HG03108 (cell line): ENCODE measurements around the gene TVP23A.
"Not testable (repeated sequence)": the region's sequence is repeated elsewhere in the genome, so short reads cannot be mapped to it uniquely, and the experiment has no call there.

Experiments used
- ATAC-seq: cut with Tn5 transposase; IDR thresholded peaks from one replicate; pipeline ENCODE4 v1.9.1; 2021; ENCODE audit warnings: moderate library complexity; ENCODE audit not compliant: unreplicated experiment

TVP23A gene

GRCh38 chr16:10806698-10807097, 11.9 kb downstream of the TVP23A start:
- no peak for ATAC-seq

- ATAC-seq, result no peak
Observed at GRCh38 chr16:10805334-10805733, 13.3 kb downstream of the TVP23A start.

DNA sequence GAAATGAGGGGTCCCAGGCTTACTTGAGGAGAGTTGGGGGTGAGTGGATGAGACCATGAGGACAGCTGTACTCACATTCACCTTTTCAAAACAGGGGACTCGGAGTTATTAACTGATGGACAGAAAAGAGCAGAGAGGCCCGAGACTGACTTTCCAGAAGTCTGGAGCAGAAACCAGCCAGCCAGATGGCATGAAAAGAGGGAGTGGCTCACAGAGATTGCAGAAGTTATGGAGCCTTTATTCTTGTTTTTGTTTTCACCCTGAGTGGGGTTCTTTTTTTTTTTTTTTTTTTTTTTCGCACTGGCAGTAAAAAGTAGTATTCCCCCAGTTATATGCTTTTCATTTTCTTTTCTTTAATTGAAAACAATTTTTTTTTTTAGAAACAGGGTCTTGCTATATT, 18.9 kb downstream of the TVP23A start:
- ATAC-seq, result no peak

GRCh38 chr16:10791048-10791447, 27.5 kb downstream of the TVP23A start:
- ATAC-seq, result no peak

DNA sequence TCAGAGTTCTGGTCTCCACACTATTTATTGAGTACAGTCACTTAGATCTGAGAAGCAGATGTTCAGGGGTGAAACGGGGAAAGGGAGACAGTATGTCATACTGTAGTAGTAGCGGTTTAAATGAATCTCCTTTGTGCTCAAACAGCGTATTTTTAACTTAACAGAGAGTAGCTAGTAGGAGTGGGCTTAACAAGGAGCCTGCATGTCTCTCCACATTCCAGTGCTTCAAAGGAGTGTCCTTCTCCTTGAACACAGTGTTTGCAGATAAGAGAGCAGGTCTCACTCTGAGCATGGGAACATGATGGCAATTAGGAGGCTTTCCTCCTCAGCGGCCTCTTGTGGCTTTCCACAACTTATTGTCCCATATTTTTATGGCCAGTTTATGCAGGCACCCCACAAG, 30.0 kb downstream of the TVP23A start:
- ATAC-seq, result not testable (repeated sequence)

DNA sequence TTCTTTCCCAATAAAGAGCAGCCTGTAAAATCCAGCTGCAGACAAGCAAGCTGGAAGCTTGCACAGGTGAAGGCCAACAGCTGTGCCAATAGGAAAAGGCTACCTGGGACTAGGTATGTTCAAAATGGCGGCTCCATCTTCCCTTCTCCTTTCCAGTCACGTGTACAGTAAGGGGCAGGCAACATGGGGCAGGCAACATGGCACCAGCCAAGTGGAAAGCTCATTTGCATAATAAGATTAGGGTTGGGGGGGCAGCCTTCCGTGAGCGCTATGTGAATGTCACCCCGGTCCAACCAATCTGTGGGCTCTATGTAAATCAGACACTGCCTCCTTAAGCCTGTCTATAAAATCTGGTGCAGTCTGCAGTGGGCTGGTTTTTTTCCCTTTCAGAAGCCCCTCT, 31.3 kb downstream of the TVP23A start:
- no peak for ATAC-seq

DNA sequence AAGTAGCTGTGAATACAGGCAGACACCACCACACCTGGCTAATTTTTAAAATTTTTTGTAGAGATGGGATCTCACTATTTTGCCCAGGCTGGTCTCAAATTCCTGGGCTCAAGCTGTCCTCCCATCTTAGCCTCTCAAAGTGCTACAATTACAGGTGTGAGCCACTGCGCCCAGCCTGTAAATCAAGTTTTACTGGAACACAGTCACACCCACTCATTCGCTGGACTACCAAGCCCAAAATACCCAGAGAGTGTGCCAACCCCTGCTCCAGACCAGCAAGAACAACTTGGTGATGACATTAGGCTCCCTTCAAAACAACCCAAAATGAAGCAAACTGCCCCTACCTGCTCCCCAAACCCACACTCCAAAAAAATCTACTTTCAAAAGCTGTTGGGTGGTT, 36.0 kb downstream of the TVP23A start:
- no peak for ATAC-seq

DNA sequence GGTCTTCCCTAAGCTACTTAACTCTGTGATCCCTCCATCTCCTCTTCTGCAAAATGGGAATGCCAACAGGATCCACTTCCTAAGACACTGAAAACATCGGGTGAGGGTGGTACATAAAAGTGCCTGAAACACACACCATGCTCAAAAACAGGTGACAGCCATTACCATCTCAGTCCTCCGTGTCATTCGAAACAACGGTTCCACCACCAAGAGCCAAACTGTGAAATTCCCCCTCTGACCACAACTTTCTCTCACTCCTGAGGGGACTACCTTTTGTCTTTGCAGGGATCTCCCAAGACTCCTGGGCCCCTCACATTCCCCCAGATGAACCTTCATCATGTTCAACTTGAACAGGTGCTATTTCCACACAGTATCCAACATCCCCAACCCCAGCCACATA, 38.0 kb downstream of the TVP23A start:
- no peak for ATAC-seq

GRCh38 chr16:10779908-10780307, 38.7 kb downstream of the TVP23A start:
- ATAC-seq, result not testable (repeated sequence)

DNA sequence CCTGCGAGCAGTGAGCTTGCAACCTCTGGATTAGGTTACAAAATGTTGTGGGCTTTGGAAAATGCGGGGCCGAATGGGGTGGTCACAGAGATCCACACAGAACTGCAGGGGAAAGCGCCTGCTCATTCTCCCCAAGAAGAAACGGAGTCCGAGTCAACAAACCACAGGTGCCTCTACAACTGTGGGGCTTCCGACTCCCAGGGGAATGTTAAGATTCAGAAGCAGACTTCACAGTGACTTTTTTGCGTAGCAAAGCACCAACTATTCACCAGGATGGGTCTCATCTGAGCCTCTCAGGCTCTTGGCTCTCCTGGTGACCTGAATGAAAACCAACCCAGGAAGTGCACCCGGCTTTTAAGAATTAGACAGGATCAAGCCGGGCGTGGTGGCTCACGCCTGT, 41.2 kb downstream of the TVP23A start:
- no peak for ATAC-seq

- not testable (repeated sequence) for ATAC-seq
Observed at GRCh38 chr16:10776923-10777322, 41.7 kb downstream of the TVP23A start.

GRCh38 chr16:10776280-10776679, 42.3 kb downstream of the TVP23A start:
- ATAC-seq, result peak; percentile 85

GRCh38 chr16:10770907-10771306, 47.7 kb downstream of the TVP23A start:
- ATAC-seq, result no peak

DNA sequence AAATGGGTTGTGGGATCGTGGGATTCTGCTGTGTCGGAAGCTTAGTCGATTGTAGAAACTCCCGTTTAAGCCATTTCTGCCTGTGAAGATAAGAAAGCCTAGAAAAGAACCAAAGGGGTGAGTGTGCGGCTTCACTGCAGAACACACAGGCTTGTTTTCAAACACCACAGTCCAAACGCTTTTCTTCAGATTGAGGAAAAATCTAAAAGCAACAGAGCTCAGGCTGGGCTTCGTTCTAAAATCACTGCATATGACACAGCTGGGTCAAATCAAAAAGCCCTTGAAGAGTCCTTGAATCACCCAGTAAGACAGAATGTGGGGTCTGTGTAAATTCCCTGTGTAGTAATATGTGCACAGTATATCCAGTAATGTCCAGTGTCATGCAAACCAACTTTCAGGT, 49.2 kb downstream of the TVP23A start:
- ATAC-seq, result no peak

- ATAC-seq, result no peak
Observed at GRCh38 chr16:10767127-10767526, 51.5 kb downstream of the TVP23A start.

- ATAC-seq, result no peak
Observed at GRCh38 chr16:10765772-10766171, 52.8 kb downstream of the TVP23A start.

DNA sequence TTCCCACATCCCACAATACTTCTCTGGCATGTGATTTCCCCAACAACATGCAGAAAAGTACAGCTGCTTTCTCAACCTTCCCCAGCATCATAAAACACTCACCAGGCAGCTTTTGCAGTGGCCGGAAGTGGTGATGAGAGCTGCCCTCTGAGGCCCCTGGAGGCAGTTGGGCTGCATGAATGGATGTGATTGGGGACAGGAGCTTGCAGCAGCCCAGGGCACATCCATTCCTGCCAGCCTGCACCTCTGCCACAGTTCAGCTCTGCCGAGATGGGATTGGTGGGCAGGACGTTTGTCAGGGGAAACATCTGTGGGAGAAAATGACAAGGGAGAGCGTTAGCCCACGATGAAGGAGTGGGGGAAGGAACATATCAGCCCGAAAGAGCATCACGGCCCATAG, 55.1 kb downstream of the TVP23A start:
- ATAC-seq, result no peak

DNA sequence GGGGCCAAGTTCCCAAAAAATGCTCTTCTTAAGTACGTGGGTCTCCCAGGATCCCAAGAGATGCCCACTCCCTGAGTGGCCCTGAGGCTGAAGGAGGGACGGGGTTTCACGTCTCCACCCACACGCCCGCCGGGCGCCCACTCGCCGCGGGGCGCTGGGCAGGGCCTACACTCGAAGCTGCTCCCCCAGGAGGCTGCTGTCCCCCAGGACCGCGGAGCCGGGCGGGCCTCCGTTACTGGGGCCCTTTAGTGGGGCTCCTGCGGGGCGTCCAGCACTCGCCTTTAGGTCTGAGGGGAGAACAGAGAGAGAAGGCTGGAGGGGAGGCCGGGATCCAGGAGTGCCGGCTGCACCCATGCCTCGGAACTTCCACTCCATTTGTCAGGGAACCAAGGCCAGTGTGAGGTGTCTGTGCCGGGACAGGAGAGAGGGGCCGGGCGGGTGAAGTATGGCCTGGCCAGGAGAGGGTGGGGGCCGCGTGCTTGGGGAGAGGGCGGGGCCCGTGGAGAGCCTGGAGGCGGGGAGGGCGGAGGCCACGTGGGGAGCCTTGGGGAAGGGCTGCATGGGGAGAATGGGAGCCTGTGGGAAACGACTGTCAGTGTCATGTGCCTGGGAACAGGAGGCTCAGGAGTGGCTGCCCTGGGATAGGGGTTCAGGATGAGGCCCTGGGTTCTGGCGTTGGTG, 56.1 kb downstream of the TVP23A start:
- no peak for ATAC-seq

DNA sequence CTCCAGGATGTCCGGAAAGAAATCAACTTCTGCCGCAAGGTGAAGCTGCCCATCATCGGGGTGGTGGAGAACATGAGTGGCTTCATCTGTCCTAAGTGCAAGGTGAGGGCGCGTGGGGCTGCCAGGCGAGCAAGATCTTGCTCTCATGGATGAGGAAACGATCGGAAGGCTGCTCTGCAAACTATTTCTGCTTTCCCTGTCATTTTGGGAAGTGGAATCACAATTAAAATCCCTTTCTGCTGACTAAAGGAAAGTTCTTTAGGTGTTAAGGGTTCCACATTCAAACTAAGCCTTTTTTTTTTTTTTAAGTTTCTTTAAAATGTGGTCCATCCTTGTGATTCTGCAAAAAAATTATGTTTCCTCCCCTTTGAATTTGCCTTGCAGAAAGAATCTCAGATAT, 57.2 kb downstream of the TVP23A start:
- ATAC-seq, result no peak

GRCh38 chr16:10760858-10761257, 57.7 kb downstream of the TVP23A start:
- no peak for ATAC-seq

DNA sequence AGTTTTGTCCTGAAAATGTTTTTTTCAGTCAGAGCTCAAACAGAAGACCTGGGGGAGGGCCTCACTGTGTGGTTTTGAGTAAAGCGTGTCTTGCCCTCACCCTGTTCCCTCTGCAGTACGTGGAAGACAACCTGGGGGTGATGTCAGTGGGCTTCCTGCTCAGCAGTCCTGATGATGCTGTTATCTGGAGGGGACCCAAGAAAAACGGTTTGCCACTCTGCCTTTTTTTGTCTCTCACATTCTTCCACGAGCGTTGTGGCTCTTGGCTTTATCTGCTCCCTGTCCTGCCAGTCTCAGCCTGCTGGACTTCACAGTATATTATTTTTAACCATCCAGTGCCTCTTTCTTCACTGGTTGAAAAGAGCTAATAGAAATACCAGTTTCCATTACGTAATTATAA, 62.0 kb downstream of the TVP23A start:
- no peak for ATAC-seq

DNA sequence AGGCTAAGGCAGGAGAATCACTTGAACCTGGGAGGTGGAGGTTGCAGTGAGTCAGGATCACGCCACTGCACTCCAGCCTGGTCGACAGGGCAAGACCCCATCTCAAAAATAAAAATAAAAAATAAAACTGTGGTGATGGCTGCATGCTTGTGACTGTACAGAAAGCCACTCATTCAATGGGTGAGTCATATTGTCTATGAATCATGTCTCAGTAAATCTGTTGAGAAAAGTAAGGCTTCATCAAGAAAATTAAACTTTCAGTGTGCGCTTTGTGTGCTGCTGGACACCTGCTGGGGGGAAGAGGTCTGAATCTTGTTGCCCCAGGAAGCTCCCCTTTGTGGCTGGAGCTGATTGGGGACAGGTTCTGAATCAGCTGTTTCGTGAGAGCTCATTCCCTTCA, 63.7 kb downstream of the TVP23A start:
- no peak for ATAC-seq

DNA sequence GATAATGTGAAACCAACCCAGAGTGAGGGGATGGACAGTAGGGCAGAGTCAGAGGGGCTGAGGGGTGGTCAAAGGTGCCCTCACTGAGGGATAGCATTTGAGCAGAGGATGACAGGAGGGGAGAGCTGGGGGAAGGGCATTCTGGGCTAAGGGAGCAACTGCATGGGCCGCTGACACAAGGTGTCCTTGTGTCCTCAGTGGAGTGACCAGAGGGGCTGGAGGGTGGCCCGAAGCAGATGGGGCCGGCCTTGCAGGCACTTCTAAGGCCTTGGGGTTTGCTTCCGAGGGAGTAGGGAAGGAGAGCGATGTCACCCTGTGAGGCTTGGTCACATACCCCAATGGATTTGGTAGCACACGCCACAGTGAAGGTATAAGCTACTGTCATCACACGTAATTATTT, 64.9 kb downstream of the TVP23A start:
- no peak for ATAC-seq
